ENCODE results near the gene ACADSB. TPM values are rescaled to one million over a fixed set of nuclear protein-coding genes. Genes with fewer than 3 reads are reported as not detected.

Gene ACADSB
- polyA plus RNA-seq, 1 donor, result 12.5 TPM

GRCh38 chr10:123102673-123103072 is 93.9 kb downstream of the ACADSB start:
- no peak for DNase-seq

DNA sequence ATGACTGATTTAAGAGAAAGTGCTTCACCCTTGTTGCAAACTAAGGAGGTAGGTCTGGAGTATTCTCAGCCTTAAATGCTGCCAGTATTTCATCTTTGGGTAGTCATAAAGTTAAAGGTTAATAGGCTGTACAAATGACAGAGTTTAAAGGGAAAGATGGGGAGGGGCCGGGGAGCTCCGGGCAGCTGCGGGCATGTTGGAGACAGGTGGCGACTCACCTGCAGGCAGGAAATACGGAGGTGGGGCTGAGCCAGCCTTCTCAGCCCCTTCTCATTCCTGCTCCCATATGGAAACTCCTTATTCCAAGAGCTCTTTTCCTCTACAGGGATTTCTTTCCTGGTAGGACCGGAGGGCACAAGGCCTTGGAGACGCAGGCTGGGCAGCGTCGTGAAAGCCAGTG is 95.1 kb downstream of the ACADSB start:
- DNase-seq, result no peak

Other genes starting within 250 kb of the ACADSB start
- 1.0 TPM for gene CUZD1, start 163.1 kb upstream of the ACADSB start, polyA plus RNA-seq (ENCODE audit: insufficient read length)
- gene FAM24B, start 129.4 kb upstream of the ACADSB start, polyA plus RNA-seq (ENCODE audit: insufficient read length), result 2.5 TPM
- gene FAM24A, start 98.4 kb upstream of the ACADSB start, polyA plus RNA-seq (ENCODE audit: insufficient read length), result not detected
- gene C10orf88, start 54.8 kb upstream of the ACADSB start, polyA plus RNA-seq (ENCODE audit: insufficient read length), result 14.1 TPM
- 4.7 TPM for gene PSTK, start 28.6 kb upstream of the ACADSB start, polyA plus RNA-seq (ENCODE audit: insufficient read length)
- gene IKZF5, start 211 bp upstream of the ACADSB start, polyA plus RNA-seq (ENCODE audit: insufficient read length), result 15.2 TPM
- gene HMX3, start 127.0 kb downstream of the ACADSB start, polyA plus RNA-seq (ENCODE audit: insufficient read length), result not detected
- not detected for gene HMX2, start 139.1 kb downstream of the ACADSB start, polyA plus RNA-seq (ENCODE audit: insufficient read length)
- 54.5 TPM for gene BUB3, start 145.4 kb downstream of the ACADSB start, polyA plus RNA-seq (ENCODE audit: insufficient read length)